Osteoblast (primary cell): ENCODE measurements around the gene BTRC. TPM values are rescaled to one million over a fixed set of nuclear protein-coding genes. Genes with fewer than 3 reads are reported as not detected.

Experiments used
- DNase-seq: peaks from one replicate; pipeline ENCODE4 v3.0.0; 2011; ENCODE audit warnings: low spot score, mixed read lengths; ENCODE audit not compliant: insufficient read length; ENCODE audit errors: missing footprints
- H2AFZ ChIP-seq: 2 replicates; pipeline ENCODE4 v1.6.0; 2011; ENCODE audit warnings: mild to moderate bottlenecking, low read length
- H3K27ac ChIP-seq: 2 replicates; pipeline ENCODE4 v1.5.1; 2011; ENCODE audit warnings: mild to moderate bottlenecking, low read depth, low read length, moderate library complexity
- H3K27me3 ChIP-seq: 2 replicates; pipeline ENCODE4 v1.6.0; 2012; ENCODE audit warnings: mild to moderate bottlenecking, control low read depth, inconsistent platforms, low read length, moderate library complexity; ENCODE audit not compliant: insufficient read depth
- H3K36me3 ChIP-seq: 2 replicates; pipeline ENCODE4 v1.5.1; 2011; ENCODE audit warnings: mild to moderate bottlenecking, low read length, control low read depth, moderate library complexity; ENCODE audit not compliant: insufficient read depth
- H3K4me1 ChIP-seq: 2 replicates; pipeline ENCODE4 v1.5.1; 2011; ENCODE audit warnings: mild to moderate bottlenecking, low read length, control low read depth, moderate library complexity; ENCODE audit not compliant: insufficient read depth
- H3K4me2 ChIP-seq: 2 replicates; pipeline ENCODE4 v1.6.0; 2011; ENCODE audit warnings: mild to moderate bottlenecking, low read length; ENCODE audit not compliant: insufficient read depth
- H3K4me3 ChIP-seq: fragments of 200-600 bp; sonication (generic); 3 replicates; pipeline ENCODE4 v1.5.1; 2012; ENCODE audit warnings: mild to moderate bottlenecking, low read length, inconsistent platforms; ENCODE audit not compliant: insufficient read depth
- H3K79me2 ChIP-seq: 2 replicates; pipeline ENCODE4 v1.6.0; 2012; ENCODE audit warnings: mild to moderate bottlenecking, low read length, control low read depth, inconsistent platforms; ENCODE audit not compliant: insufficient read depth
- H3K9me3 ChIP-seq: 2 replicates; pipeline ENCODE4 v1.5.1; 2011; ENCODE audit warnings: low read depth, low read length, control low read depth
- H4K20me1 ChIP-seq: 2 replicates; pipeline ENCODE4 v1.6.0; 2012; ENCODE audit warnings: mild to moderate bottlenecking, low read length, control low read depth; ENCODE audit not compliant: insufficient read depth
- total RNA-seq: library from RNA; depleted of rRNA; stranded (reverse); fragments of >200 nt; gene quantifications from 2 replicates; pipeline ENCODE4 v1.2.3, GENCODE V29; 2012
- TF ChIP-seq, protein P1 (sequence below): IDR thresholded peaks from 2 replicates; pipeline ENCODE4 v1.5.1; 2011; ENCODE audit warnings: mild to moderate bottlenecking, low read depth, low read length, moderate library complexity; ENCODE audit errors: extremely low read depth

The BTRC gene
- total RNA-seq, 1 donor = 11.2 TPM

DNA sequence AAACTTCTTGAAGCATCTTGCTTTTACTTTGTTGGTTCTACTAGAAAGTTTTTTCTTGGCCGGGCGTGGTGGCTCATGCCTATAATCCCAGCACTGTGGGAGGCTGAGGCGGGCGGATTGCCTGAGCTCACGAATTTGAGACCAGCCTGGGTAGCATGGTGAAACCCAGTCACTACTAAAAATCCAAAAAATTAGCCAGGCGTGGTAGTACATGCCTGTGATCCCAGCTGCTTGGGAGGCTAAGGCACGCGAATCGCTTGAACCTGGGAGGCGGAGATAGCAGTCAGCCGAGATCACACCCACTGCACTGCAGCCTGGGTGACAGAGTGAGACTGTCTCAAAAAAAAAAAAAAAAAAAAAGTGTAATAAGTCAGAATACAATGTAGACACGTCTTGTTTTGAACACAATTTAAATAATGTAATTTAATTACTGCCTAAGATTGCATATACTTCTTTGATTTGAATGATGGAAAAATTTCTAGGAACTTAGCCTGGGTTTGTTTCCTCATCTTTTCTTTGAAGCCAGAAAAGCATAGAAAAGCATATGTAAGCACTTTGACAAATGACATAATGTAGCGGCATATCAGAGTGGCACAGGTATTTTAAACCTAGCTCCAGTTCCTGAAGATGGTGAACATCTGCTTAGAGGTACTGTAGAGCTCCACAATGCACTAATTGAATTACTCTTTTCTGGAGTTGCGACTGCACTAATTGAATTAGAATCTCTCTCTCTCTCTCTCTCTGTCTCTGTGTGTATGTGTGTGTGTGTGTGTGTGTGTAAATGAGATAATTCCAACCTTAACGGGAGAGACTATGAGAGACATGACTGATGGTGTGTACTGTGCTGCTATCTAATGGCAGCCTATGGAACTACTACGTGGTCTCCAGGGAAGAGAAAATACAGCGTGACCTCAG is 87.8 kb downstream of the BTRC start:
- TF ChIP-seq, protein P1, sequence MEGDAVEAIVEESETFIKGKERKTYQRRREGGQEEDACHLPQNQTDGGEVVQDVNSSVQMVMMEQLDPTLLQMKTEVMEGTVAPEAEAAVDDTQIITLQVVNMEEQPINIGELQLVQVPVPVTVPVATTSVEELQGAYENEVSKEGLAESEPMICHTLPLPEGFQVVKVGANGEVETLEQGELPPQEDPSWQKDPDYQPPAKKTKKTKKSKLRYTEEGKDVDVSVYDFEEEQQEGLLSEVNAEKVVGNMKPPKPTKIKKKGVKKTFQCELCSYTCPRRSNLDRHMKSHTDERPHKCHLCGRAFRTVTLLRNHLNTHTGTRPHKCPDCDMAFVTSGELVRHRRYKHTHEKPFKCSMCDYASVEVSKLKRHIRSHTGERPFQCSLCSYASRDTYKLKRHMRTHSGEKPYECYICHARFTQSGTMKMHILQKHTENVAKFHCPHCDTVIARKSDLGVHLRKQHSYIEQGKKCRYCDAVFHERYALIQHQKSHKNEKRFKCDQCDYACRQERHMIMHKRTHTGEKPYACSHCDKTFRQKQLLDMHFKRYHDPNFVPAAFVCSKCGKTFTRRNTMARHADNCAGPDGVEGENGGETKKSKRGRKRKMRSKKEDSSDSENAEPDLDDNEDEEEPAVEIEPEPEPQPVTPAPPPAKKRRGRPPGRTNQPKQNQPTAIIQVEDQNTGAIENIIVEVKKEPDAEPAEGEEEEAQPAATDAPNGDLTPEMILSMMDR = peak; percentile 75
- Histone ChIP-seq H4K20me1 (peaks cover 45% of the 10 kb centered on the region), H3K4me2 (no peak overlapping the region), H3K27me3 (no peaks in the 10 kb centered on the region), H3K36me3 (no peaks in the 10 kb centered on the region), H3K4me3 (no peak overlapping the region), H3K4me1 (peaks cover 2% of the 10 kb centered on the region), H3K9me3 (no peaks in the 10 kb centered on the region), H3K79me2 (no peaks in the 10 kb centered on the region), H3K27ac (no peak overlapping the region), H2AFZ (no peak overlapping the region)
- no peak for DNase-seq

DNA sequence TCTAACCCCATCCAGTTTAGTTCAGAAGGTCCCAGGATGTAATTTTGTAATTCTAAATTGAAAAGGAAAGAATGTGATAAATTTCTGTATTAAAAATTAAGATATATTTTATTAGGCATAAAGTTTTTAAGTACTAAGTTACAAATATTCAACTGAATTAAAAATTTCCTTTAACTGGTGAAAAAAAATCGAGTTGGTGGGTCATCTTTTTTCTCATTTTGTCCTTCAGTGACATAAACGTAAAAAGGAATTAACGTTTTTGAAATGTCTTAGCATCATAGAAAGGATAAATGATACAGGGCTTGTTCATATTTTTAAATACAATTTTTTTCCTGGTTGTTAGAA is 88.5 kb downstream of the BTRC start:
- TF ChIP-seq, protein P1 = no peak

DNA sequence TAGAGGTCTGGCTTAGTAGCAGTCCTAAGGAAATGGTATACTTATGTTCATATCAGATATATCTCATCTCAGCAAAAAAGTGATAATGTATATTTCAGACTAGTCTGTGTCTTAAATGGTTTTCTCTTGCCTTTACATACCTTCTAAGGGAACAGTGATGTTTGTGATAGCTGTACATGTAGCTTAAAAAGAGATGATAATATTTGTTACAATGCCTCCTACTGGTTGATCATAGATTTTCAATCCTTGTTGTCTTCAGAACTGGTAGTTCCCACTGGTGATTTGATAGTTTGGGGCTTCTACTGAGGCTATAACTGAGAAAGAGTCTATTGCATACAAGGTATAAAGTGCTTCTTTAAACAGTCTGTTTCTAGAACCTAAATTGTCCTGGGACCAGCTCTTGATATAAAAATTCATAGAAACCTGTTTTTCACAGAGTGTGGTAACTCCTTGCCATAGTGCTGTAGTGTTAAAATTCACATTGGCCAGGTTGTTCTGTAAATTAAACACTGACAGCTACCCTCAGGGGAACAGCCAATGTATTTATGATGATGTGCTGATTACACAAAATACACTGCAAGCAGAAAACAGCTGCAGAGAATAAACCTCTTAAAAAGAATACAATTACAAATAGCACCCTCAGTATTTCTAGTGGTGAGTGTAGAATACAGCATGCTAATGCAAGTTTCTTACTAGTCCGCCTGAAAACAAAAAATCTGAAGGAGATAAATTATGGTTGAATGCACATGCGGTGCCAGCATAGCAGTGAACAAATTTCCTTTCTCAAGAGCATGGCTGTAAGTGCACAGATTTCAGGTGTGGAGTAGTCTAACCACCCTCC is 90.3 kb downstream of the BTRC start:
- no peak overlapping the region for H2AFZ ChIP-seq
- H3K36me3 ChIP-seq = no peaks in the 10 kb centered on the region
- no peaks in the 10 kb centered on the region for H3K9me3 ChIP-seq
- H3K27ac ChIP-seq = no peak overlapping the region
- peaks cover 2% of the 10 kb centered on the region for H3K4me1 ChIP-seq
- no peak overlapping the region for H3K4me2 ChIP-seq
- H4K20me1 ChIP-seq = peaks cover 44% of the 10 kb centered on the region
- no peak for DNase-seq
- H3K4me3 ChIP-seq = no peak overlapping the region
- H3K27me3 ChIP-seq = no peaks in the 10 kb centered on the region
- H3K79me2 ChIP-seq = peaks cover 3% of the 10 kb centered on the region
- TF ChIP-seq, protein P1 = peak; percentile 40

More for the DNA sequence above, 88.5 kb downstream of the BTRC start:
- Histone ChIP-seq H3K27me3 (no peaks in the 10 kb centered on the region), H3K4me2 (no peak overlapping the region), H3K27ac (no peak overlapping the region), H4K20me1 (peaks cover 49% of the 10 kb centered on the region), H3K79me2 (peaks cover 3% of the 10 kb centered on the region), H3K4me3 (no peak overlapping the region), H2AFZ (no peak overlapping the region), H3K9me3 (no peaks in the 10 kb centered on the region), H3K4me1 (peaks cover 2% of the 10 kb centered on the region), H3K36me3 (no peaks in the 10 kb centered on the region)
- DNase-seq = no peak

DNA sequence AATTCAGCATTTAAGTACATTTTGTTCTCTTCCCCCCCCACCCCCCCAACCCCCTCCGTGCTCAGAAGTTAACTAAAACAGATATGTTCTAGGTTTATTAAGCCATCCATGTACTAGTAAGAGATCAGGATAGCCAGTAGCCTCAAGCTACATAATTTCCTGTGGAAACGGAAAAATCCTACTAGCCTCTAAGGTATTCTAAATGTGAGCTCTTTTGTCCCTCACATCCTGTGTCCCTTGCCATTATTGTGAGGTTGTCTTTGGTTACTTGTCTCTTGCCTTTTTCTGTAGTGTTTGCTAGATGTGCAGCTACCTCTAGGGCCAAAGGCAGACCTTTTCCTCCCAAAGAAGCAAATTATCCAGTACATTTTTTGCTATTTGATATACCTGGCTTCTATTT is 92.1 kb downstream of the BTRC start:
- Histone ChIP-seq H2AFZ (no peak overlapping the region), H3K4me2 (no peak overlapping the region), H3K9me3 (no peaks in the 10 kb centered on the region), H3K4me3 (no peak overlapping the region), H4K20me1 (peaks cover 34% of the 10 kb centered on the region), H3K27me3 (no peaks in the 10 kb centered on the region), H3K4me1 (peaks cover 2% of the 10 kb centered on the region), H3K27ac (no peak overlapping the region), H3K36me3 (no peaks in the 10 kb centered on the region), H3K79me2 (peaks cover 3% of the 10 kb centered on the region)
- TF ChIP-seq, protein P1 = no peak
- DNase-seq = no peak
